ACHN (cell line): Measurements from ENCODE around the gene TNFSF12.

Experiments used
- DNase-seq: peaks from one replicate; pipeline ENCODE4 v3.0.0-alpha.2; 2015
- in situ Hi-C: cut with HindIII; loops from 2 replicates; pipeline ENCODE4 v1.10.0; 2017; ENCODE audit warnings: low sequenced_read_pairs, low pct_ligation_motif_present, low pct_unique_long_range_greater_than_20kb

Gene TNFSF12

GRCh38 chr17:7538891-7539545 lies 9.8 kb upstream of the TNFSF12 start:
- in situ Hi-C loops, result no loop called here
- DNase-seq, result no peak

DNA sequence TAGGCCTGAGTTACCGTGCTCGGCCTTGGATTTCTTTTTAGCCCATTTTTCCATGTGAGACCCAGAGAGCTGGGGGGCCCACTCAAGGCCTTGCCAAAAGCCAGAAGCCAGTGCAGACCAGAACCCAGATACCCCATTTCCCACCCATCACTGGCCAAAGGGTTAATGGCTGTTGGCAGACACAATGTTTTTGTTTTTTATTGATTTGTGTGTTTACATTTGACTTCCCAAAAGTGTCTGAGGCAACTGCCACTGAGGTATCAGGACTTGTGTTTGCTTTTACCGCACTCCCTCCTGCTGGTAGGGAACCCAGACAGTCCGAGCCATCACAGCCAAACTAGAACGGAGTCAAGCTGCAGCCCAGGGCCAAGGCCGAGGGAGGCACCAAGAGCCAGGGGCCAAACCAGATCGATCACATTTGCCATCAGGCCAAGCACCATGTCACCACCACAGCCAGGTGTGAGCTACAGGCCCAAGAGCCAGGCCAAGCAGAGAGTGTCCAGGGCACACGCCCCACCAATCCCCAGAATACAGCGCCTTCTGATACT lies 7.7 kb upstream of the TNFSF12 start:
- DNase-seq, result no peak
- in situ Hi-C loops, result no loop called here

- in situ Hi-C loops, result no loop called here
- no peak for DNase-seq
Measured at GRCh38 chr17:7544911-7545310, 3.9 kb upstream of the TNFSF12 start.

GRCh38 chr17:7549401-7550055 lies 670 bp downstream of the TNFSF12 start:
- no peak for DNase-seq
- in situ Hi-C loops, result no loop called here

GRCh38 chr17:7550344-7550743 lies 1.5 kb downstream of the TNFSF12 start:
- in situ Hi-C loops, result no loop called here
- DNase-seq, result no peak

DNA sequence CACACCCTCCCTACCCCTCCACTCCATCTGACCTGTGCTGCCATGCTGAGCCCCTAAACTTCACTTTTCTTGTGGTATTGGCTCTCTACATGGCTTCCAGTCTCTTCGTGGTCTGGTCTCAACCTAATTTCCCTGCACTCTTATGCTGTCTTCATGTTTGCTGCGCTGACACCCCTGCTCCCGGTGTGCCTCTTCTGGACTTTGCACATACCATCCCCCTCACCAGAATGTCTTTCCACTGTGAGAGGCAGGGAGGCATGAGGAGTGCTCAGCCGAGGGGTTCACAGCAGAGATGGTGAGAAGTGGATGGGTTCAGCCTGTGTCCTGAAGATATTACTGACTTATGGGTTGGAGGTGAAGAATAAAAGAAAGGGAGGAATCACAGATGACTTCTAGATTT lies 2.5 kb downstream of the TNFSF12 start:
- in situ Hi-C loops, result no loop called here

DNA sequence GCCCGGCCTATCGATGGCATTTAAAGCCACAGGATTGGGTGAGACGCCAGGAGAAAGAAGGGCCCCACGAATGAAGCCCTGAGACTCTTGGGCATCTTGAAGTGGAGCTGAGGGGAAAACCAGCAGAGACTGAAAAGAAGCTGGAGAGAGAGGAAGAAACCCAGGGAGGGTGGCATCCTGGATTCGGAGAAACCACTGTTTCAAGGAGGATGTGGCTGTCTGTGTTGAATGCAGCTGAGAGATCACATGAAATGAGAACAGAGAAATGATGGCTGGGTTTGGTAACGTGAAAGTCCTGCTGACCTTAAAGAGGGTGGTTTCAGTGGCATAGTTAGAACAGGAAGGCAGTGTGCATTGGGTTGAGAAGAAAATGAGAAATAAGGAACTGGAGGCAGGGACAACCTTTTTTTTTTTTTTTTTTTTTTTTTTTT lies 3.8 kb downstream of the TNFSF12 start:
- in situ Hi-C loops, result no loop called here

More for the DNA sequence above, 2.5 kb downstream of the TNFSF12 start:
- DNase-seq, result no peak

GRCh38 chr17:7553356-7553755 lies 4.5 kb downstream of the TNFSF12 start:
- in situ Hi-C loops, result no loop called here

More for the DNA sequence above, 3.8 kb downstream of the TNFSF12 start:
- DNase-seq, result no peak

DNA sequence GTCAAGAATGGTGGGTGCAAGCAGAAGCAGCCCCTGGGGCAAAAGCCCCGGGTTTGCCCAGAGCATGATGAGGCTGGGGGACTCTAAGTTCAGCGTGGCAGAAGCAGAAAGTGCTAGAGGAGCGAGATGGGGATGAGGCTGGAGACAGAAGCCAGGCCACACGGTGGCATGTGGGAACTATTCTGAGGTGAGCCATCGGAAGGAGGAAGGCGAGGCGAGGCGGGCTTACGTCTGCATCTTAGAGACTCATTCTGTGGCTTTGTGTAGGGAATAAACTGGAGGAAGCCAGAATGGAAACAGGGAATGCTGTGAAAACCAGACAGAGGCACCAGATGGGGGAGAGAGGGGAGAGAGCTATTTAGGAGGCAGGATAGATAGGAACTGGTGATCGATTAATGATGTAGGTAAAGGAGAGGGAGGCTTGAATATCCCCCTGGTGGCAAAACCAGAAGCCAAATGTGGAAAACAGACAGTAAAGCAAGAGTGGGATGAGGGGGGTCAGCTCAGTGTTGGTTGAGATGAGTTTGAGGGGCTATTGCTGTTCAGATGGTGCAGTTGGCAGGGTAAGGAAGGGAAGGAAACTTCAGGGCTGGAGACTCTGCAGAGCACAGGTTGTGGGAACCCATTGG lies 6.6 kb downstream of the TNFSF12 start:
- no peak for DNase-seq
- in situ Hi-C loops, result no loop called here

More at GRCh38 chr17:7553356-7553755, 4.5 kb downstream of the TNFSF12 start:
- no peak for DNase-seq

- in situ Hi-C loops, result no loop called here
- DNase-seq, result no peak
Measured at GRCh38 chr17:7556627-7557026, 7.8 kb downstream of the TNFSF12 start.

GRCh38 chr17:7557147-7557764 lies 8.4 kb downstream of the TNFSF12 start:
- DNase-seq, result no peak
- in situ Hi-C loops, result no loop called here

DNA sequence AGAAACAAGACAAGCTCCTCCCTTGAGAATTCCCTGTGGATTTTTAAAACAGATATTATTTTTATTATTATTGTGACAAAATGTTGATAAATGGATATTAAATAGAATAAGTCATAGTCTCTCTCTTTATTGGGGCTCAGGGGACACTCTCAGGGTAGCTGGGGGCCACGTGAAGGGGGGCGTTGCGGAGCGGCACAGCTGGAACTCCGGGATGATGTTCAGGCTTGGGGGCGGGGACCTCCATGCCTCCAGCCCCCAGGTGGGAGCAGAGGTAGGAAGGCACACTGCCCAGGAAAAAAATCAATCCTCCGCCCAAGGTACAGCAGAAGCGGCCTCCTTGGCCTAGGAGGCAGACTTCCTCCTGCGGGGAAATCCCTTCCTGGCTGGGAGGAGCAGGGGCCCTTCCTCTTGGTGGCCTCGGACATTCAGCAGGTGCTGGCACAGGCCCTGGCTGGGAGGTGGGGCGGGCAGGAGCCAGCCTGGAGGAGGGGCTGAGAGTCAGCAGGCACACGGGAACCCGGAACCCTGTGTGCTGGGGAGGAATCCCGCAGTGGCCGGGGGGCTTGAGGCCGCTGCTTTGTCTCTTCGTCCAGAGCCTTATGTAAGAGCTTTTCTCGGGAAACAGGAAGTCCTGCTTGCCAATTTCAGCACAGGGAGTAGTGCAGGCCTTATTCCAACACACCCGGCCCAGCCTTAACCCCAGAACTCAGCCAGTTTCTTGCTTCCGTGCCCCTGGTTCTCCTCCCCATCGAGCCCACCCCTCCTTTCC lies 9.1 kb downstream of the TNFSF12 start:
- in situ Hi-C loops, result no loop called here
- DNase-seq, result peak; percentile 81

GRCh38 chr17:7558544-7559319 lies 9.9 kb downstream of the TNFSF12 start, which contains the start of gene TNFSF13:
TNFSF13 (plus strand) TSS chr17:7558750; CDS start chr17:7559040, 290 bp downstream.
- in situ Hi-C loops, result no loop called here

GRCh38 chr17:7559320-7560171 lies 10.7 kb downstream of the TNFSF12 start:
- in situ Hi-C loops, result no loop called here
- DNase-seq, result no peak

More at GRCh38 chr17:7558544-7559319, 9.9 kb downstream of the TNFSF12 start, which contains the start of gene TNFSF13:
- no peak for DNase-seq

- in situ Hi-C loops, result no loop called here
Measured at GRCh38 chr17:7560172-7561027, 11.5 kb downstream of the TNFSF12 start.

DNA sequence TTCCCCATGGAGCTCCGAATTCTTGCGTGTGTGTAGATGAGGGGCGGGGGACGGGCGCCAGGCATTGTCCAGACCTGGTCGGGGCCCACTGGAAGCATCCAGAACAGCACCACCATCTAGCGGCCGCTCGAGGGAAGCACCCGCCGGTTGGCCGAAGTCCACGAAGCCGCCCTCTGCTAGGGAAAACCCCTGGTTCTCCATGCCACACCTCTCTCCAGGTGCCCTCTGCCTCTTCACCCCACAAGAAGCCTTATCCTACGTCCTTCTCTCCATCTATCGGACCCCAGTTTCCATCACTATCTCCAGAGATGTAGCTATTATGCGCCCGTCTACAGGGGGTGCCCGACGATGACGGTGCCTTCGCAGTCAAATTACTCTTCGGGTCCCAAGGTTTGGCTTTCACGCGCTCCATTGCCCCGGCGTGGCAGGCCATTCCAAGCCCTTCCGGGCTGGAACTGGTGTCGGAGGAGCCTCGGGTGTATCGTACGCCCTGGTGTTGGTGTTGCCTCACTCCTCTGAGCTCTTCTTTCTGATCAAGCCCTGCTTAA lies 12.2 kb downstream of the TNFSF12 start:
- in situ Hi-C loops, result no loop called here

More at GRCh38 chr17:7560172-7561027, 11.5 kb downstream of the TNFSF12 start:
- DNase-seq, result peak; percentile 84

More for the DNA sequence above, 12.2 kb downstream of the TNFSF12 start:
- DNase-seq, result peak; percentile 86
